A673 (cell line): ENCODE results near the gene NDUFS3. TPM values are rescaled to one million over a fixed set of nuclear protein-coding genes. Genes with fewer than 3 reads are reported as not detected.

Source experiments
- BruUV-seq: library from RNA; stranded (reverse); fragments of 400-500 nt; replicated peaks from 2 replicates; lab custom pipeline; 2021; lab: Mats Ljungman, UMichigan
- CTCF ChIA-PET: fragments of 300-600 bp; sonication (Branson Sonifier 250); formaldehyde crosslinking; loops from one replicate; lab custom pipeline; 2022; ENCODE audit warnings: antibody characterized with exemption; lab: Charles Lee
- POLR2A ChIA-PET: fragments of 300-600 bp; sonication (Branson Sonifier 250); formaldehyde crosslinking; loops from one replicate; lab custom pipeline; 2022; ENCODE audit warnings: antibody characterized with exemption; ENCODE audit not compliant: low non-redundant PET; lab: Charles Lee
- DNase-seq: peaks from one replicate; pipeline ENCODE4 v3.0.0-alpha.2; 2015; ENCODE audit warnings: low spot score
- H3K27ac ChIP-seq: fragments of 200-600 bp; sonication (generic); 2 replicates; pipeline ENCODE4 v1.5.1; 2016; ENCODE audit warnings: mixed run types, low read depth, mild to moderate bottlenecking, mixed read lengths, antibody characterized with exemption, low read length; ENCODE audit not compliant: poor library complexity, severe bottlenecking
- H3K27me3 ChIP-seq: fragments of 200-600 bp; sonication (generic); replicated peaks from 2 replicates; pipeline ENCODE4 v1.6.1; 2017; ENCODE audit warnings: mixed run types, low read depth, mild to moderate bottlenecking, mixed read lengths, antibody characterized with exemption, low read length; ENCODE audit not compliant: insufficient read depth, poor library complexity
- H3K36me3 ChIP-seq: fragments of 200-600 bp; sonication (generic); 2 replicates; pipeline ENCODE4 v1.6.1; 2016; ENCODE audit warnings: mixed run types, mild to moderate bottlenecking, mixed read lengths, antibody characterized with exemption, low read length; ENCODE audit not compliant: insufficient read depth, poor library complexity, severe bottlenecking
- H3K4me1 ChIP-seq: fragments of 200-600 bp; sonication (generic); 2 replicates; pipeline ENCODE4 v1.6.1; 2017; ENCODE audit warnings: mixed run types, mild to moderate bottlenecking, mixed read lengths, antibody characterized with exemption, low read length; ENCODE audit not compliant: insufficient read depth, poor library complexity, severe bottlenecking
- H3K4me3 ChIP-seq: fragments of 200-600 bp; sonication (generic); 2 replicates; pipeline ENCODE4 v1.5.1; 2016; ENCODE audit warnings: low read depth, mixed run types, mild to moderate bottlenecking, mixed read lengths, low read length; ENCODE audit not compliant: poor library complexity, severe bottlenecking
- H3K9me3 ChIP-seq: fragments of 200-600 bp; sonication (generic); 2 replicates; pipeline ENCODE4 v1.6.1; 2016; ENCODE audit warnings: mixed run types, low read depth, mild to moderate bottlenecking, mixed read lengths, antibody characterized with exemption, low read length; ENCODE audit not compliant: poor library complexity, severe bottlenecking
- EZH2 ChIP-seq: fragments of 200-600 bp; sonication (generic); IDR thresholded peaks from 2 replicates; pipeline ENCODE4 v1.6.1; 2017; ENCODE audit warnings: borderline replicate concordance, low read depth, mild to moderate bottlenecking, mixed read lengths, antibody characterized with exemption, low read length; ENCODE audit not compliant: poor library complexity, severe bottlenecking
- intact Hi-C: fragments of 100-400 bp; cut with micrococcal nuclease; formaldehyde crosslinking; loops from one replicate; pipeline ENCODE4 v1.10.0; 2022; ENCODE audit not compliant: unreplicated experiment
- total RNA-seq: library from RNA; stranded (reverse); gene quantifications from 2 replicates; pipeline ENCODE4 v1.2.3, GENCODE V29; 2021
- TF ChIP-seq, protein P1 (sequence below): fragments of 300-800, 200-600 bp; sonication (generic); conservative IDR thresholded peaks from 2 replicates; pipeline ENCODE4 v1.5.1; 2017; ENCODE audit warnings: low read depth, mild to moderate bottlenecking, antibody characterized with exemption, low read length, moderate library complexity, mixed read lengths

The NDUFS3 gene
- total RNA-seq, 1 experiment from 2014 or later, result 444 TPM

GRCh38 chr11:47589584-47589976, 10.7 kb downstream of the NDUFS3 start:
- intact Hi-C loops, result loop anchor here (10.0 kb wide), 1 partner anchor 55 kb away; the partner anchor contains the start of gene MTCH2
- CTCF ChIA-PET, result no interaction called here
- no peak overlapping the region for H3K4me3 ChIP-seq
- POLR2A ChIA-PET, result interaction anchor here (1.1 kb wide), 1 partner anchor 16 kb away, joined by 3 read pairs; no protein-coding TSS in a partner anchor
- no peak overlapping the region for H3K27ac ChIP-seq
- H3K36me3 ChIP-seq, result peaks cover 5% of the 10 kb centered on the region
- H3K9me3 ChIP-seq, result no peaks in the 10 kb centered on the region
- TF ChIP-seq, protein P1, sequence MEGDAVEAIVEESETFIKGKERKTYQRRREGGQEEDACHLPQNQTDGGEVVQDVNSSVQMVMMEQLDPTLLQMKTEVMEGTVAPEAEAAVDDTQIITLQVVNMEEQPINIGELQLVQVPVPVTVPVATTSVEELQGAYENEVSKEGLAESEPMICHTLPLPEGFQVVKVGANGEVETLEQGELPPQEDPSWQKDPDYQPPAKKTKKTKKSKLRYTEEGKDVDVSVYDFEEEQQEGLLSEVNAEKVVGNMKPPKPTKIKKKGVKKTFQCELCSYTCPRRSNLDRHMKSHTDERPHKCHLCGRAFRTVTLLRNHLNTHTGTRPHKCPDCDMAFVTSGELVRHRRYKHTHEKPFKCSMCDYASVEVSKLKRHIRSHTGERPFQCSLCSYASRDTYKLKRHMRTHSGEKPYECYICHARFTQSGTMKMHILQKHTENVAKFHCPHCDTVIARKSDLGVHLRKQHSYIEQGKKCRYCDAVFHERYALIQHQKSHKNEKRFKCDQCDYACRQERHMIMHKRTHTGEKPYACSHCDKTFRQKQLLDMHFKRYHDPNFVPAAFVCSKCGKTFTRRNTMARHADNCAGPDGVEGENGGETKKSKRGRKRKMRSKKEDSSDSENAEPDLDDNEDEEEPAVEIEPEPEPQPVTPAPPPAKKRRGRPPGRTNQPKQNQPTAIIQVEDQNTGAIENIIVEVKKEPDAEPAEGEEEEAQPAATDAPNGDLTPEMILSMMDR, result no peak
- no peak for TF ChIP-seq EZH2
- DNase-seq, result no peak
- peaks cover 22% of the 10 kb centered on the region for H3K27me3 ChIP-seq
- no TSS peak for BruUV-seq
- H3K4me1 ChIP-seq, result no peaks in the 10 kb centered on the region

- no peak for DNase-seq
- Histone ChIP-seq H3K36me3 (peaks cover under 1% of the 10 kb centered on the region), H3K27ac (no peak overlapping the region), H3K9me3 (no peaks in the 10 kb centered on the region), H3K4me1 (no peaks in the 10 kb centered on the region), H3K27me3 (peaks cover 28% of the 10 kb centered on the region), H3K4me3 (no peak overlapping the region)
- intact Hi-C loops, result loop anchor here (10.0 kb wide), 1 partner anchor 55 kb away; the partner anchor contains the start of gene MTCH2
- CTCF ChIA-PET, result no interaction called here
- no TSS peak for BruUV-seq
- TF ChIP-seq, protein P1, result no peak
- TF ChIP-seq EZH2, result no peak
- POLR2A ChIA-PET, result interaction anchor here (1.1 kb wide), 1 partner anchor 16 kb away, joined by 3 read pairs; no protein-coding TSS in a partner anchor
These were observed 11.3 kb downstream of the NDUFS3 start for GRCh38 chr11:47589977-47590861.

GRCh38 chr11:47591764-47592163, 12.9 kb downstream of the NDUFS3 start:
- TF ChIP-seq EZH2, result no peak
- TF ChIP-seq, protein P1, result no peak
- DNase-seq, result no peak
- Histone ChIP-seq H3K27ac (no peak overlapping the region), H3K9me3 (no peaks in the 10 kb centered on the region), H3K27me3 (peaks cover 32% of the 10 kb centered on the region), H3K4me1 (no peaks in the 10 kb centered on the region), H3K4me3 (no peak overlapping the region), H3K36me3 (no peaks in the 10 kb centered on the region)
- intact Hi-C loops, result no loop called here
- CTCF ChIA-PET, result interaction anchor here (0.5 to 0.7 kb wide), 4 partner anchors 38 to 137 kb away, joined by 3 to 6 read pairs (median 4); no protein-coding TSS in a partner anchor
- no TSS peak for BruUV-seq
- POLR2A ChIA-PET, result no interaction called here
